Peyer's patch (tissue), 4 donors: Measurements from ENCODE around the gene CCNQ. TPM values are rescaled to one million over a fixed set of nuclear protein-coding genes. Genes with fewer than 3 reads are reported as not detected.
"Not testable (repeated sequence)": the region's sequence is repeated elsewhere in the genome, so short reads cannot be mapped to it uniquely, and the experiment has no call there.

Experiments used
- DNase-seq, 3 donors: peaks; one replicate each; pipeline ENCODE4 v3.0.0-alpha.2; 2017 to 2019
- H3K27ac ChIP-seq, 4 donors: fragments of 200-600 bp; sonication (generic); one replicate each; pipeline ENCODE4 v1.5.1; 2016 to 2019
- H3K27me3 ChIP-seq, 2 donors: fragments of 200-600 bp; sonication (generic); one replicate each; pipeline ENCODE4 v1.5.1; 2019
- H3K36me3 ChIP-seq, 3 donors: fragments of 200-600 bp; sonication (generic); one replicate each; pipeline ENCODE4 v1.5.1; 2016 to 2019
- H3K4me1 ChIP-seq, 4 donors: fragments of 200-600 bp; sonication (generic); one replicate each; pipeline ENCODE4 v1.5.1; 2016 to 2019
- H3K4me3 ChIP-seq, 4 donors: fragments of 200-600 bp; sonication (generic); 1 replicate in 3 of 4; 2 replicates in 1 of 4; pipeline ENCODE4 v1.5.1; 2016 to 2019; ENCODE audit warnings: mild to moderate bottlenecking in 1 of 4
- H3K9me3 ChIP-seq, 4 donors: fragments of 200-600 bp; sonication (generic); one replicate each; pipeline ENCODE4 v1.5.1; 2016 to 2019; ENCODE audit warnings: mild to moderate bottlenecking in 1 of 4
- POLR2A ChIP-seq, 2 donors: fragments of 450-650 bp; IDR thresholded peaks; one replicate each; pipeline ENCODE4 v1.5.1; 2017; ENCODE audit warnings: antibody characterized with exemption in 2 of 2, mild to moderate bottlenecking in 2 of 2, moderate library complexity in 2 of 2
- total RNA-seq, 4 donors: library from RNA; depleted of rRNA; stranded (reverse); fragments of >200 nt; gene quantifications; one replicate each; pipeline ENCODE4 v1.1.0, GENCODE V29; 2016
- TF ChIP-seq, protein P1 (sequence below), 6 experiments: fragments of 450-650 bp in 4 of 6; fragments of 200-600 bp in 2 of 6; sonication (generic) in 1 of 6; IDR thresholded peaks; one replicate each; pipeline ENCODE4 v1.5.1; 2017 to 2019; ENCODE audit warnings: antibody characterized with exemption in 6 of 6, mild to moderate bottlenecking in 3 of 6, moderate library complexity in 1 of 6

The CCNQ gene
- total RNA-seq, 4 donors from 2014 or later, result 19.0 to 33.3 (median 20.6) TPM

DNA sequence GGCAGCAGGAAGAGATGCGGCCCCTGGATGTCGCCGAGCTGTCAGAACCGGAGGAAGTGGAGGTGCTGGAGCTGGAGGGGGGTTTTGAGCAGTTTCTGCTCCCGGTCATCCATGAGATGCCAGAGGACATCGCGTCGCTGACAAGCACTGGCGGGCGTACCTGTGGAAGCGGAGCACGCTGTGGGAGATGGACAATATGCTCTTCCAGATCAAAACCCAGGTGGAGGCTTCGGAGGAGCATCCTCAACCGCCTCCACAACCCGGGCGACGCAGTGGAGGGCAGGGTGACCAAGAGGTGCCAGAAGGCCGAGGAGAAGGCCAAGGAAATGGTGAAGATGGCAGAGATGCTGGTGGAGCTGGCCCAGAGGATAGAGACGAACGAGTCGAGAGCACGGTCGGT, 7.6 kb upstream of the CCNQ start:
- no peaks in the 10 kb centered on the region for H3K9me3 ChIP-seq
- H3K27ac ChIP-seq, result no peak overlapping the region
- H3K27me3 ChIP-seq, result no peaks in the 10 kb centered on the region
- no peak for TF ChIP-seq POLR2A (IDR thresholded peaks at IDR 0.05)
- TF ChIP-seq, protein P1, sequence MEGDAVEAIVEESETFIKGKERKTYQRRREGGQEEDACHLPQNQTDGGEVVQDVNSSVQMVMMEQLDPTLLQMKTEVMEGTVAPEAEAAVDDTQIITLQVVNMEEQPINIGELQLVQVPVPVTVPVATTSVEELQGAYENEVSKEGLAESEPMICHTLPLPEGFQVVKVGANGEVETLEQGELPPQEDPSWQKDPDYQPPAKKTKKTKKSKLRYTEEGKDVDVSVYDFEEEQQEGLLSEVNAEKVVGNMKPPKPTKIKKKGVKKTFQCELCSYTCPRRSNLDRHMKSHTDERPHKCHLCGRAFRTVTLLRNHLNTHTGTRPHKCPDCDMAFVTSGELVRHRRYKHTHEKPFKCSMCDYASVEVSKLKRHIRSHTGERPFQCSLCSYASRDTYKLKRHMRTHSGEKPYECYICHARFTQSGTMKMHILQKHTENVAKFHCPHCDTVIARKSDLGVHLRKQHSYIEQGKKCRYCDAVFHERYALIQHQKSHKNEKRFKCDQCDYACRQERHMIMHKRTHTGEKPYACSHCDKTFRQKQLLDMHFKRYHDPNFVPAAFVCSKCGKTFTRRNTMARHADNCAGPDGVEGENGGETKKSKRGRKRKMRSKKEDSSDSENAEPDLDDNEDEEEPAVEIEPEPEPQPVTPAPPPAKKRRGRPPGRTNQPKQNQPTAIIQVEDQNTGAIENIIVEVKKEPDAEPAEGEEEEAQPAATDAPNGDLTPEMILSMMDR (IDR thresholded peaks at IDR 0.05), result no peak
- DNase-seq, result no peak
- H3K36me3 ChIP-seq, result no peaks in the 10 kb centered on the region
- peaks cover 0 to 9% (median 3%) of the 10 kb centered on the region in 4 donors for H3K4me1 ChIP-seq
- no peak overlapping the region for H3K4me3 ChIP-seq

- not testable (repeated sequence) for H3K4me3 ChIP-seq, H3K27me3 ChIP-seq, H3K4me1 ChIP-seq, H3K27ac ChIP-seq, H3K9me3 ChIP-seq, H3K36me3 ChIP-seq
- DNase-seq, result peak in 1 of 3 donors; percentile 6
Measured at GRCh38 chrX:153604666-153605380, 5.9 kb upstream of the CCNQ start.

GRCh38 chrX:153603131-153603656, 4.3 kb upstream of the CCNQ start:
- Histone ChIP-seq H3K36me3 (no peaks in the 10 kb centered on the region), H3K27ac (no peak overlapping the region), H3K4me3 (no peak overlapping the region), H3K9me3 (no peaks in the 10 kb centered on the region), H3K27me3 (no peaks in the 10 kb centered on the region), H3K4me1 (no peaks in the 10 kb centered on the region)
- TF ChIP-seq, protein P1 (IDR thresholded peaks at IDR 0.05), result no peak
- peak in 1 of 3 donors; percentile 6 for DNase-seq

GRCh38 chrX:153602601-153603000, 3.7 kb upstream of the CCNQ start:
- no peak overlapping the region for H3K4me3 ChIP-seq
- no peaks in the 10 kb centered on the region for H3K36me3 ChIP-seq
- DNase-seq, result no peak
- no peaks in the 10 kb centered on the region for H3K27me3 ChIP-seq
- no peak for TF ChIP-seq POLR2A (IDR thresholded peaks at IDR 0.05)
- TF ChIP-seq, protein P1 (IDR thresholded peaks at IDR 0.05), result no peak
- H3K9me3 ChIP-seq, result no peaks in the 10 kb centered on the region
- H3K4me1 ChIP-seq, result no peaks in the 10 kb centered on the region
- no peak overlapping the region for H3K27ac ChIP-seq

- no peak overlapping the region for H3K4me3 ChIP-seq
- no peaks in the 10 kb centered on the region for H3K27me3 ChIP-seq
- H3K27ac ChIP-seq, result no peak overlapping the region
- no peaks in the 10 kb centered on the region for H3K36me3 ChIP-seq
- H3K9me3 ChIP-seq, result no peaks in the 10 kb centered on the region
- no peak for TF ChIP-seq POLR2A (IDR thresholded peaks at IDR 0.05)
- TF ChIP-seq, protein P1 (IDR thresholded peaks at IDR 0.05), result no peak
- H3K4me1 ChIP-seq, result no peaks in the 10 kb centered on the region
- no peak for DNase-seq
Measured at GRCh38 chrX:153601511-153602110, 2.7 kb upstream of the CCNQ start.

- TF ChIP-seq POLR2A (IDR thresholded peaks at IDR 0.05), result no peak
- TF ChIP-seq, protein P1 (IDR thresholded peaks at IDR 0.05), result no peak
- no peaks in the 10 kb centered on the region for H3K4me1 ChIP-seq
- no peak overlapping the region for H3K27ac ChIP-seq
- H3K4me3 ChIP-seq, result no peak overlapping the region
- no peaks in the 10 kb centered on the region for H3K9me3 ChIP-seq
- H3K27me3 ChIP-seq, result no peaks in the 10 kb centered on the region
- DNase-seq, result peak in 1 of 3 donors; percentile 15
- no peaks in the 10 kb centered on the region for H3K36me3 ChIP-seq
Measured at GRCh38 chrX:153600921-153601320, 2.0 kb upstream of the CCNQ start.
